DND-41 (cell line): ENCODE results near the gene FRMPD3.

Source experiments
- ATAC-seq: fragments of 200-7000 bp; cut with Tn5 transposase; 3 replicates; pipeline ENCODE4 v1.9.1; 2021; ENCODE audit warnings: low read depth; ENCODE audit not compliant: insufficient read depth
- DNase-seq: peaks from one replicate; pipeline ENCODE4 v3.0.0-alpha.2; 2020
- H2AFZ ChIP-seq: 2 replicates; pipeline ENCODE4 v1.6.0; 2012; ENCODE audit warnings: low read depth, low read length
- H3K27ac ChIP-seq: 2 replicates; pipeline ENCODE4 v1.5.1; 2012; ENCODE audit warnings: low read length, inconsistent platforms
- H3K27me3 ChIP-seq: fragments of 200-600 bp; sonication (generic); 2 replicates; pipeline ENCODE4 v1.6.0; 2012; ENCODE audit warnings: low read length, mild to moderate bottlenecking, inconsistent platforms; ENCODE audit not compliant: insufficient read depth, poor library complexity
- H3K36me3 ChIP-seq: 2 replicates; pipeline ENCODE4 v1.5.1; 2012; ENCODE audit warnings: low read length, inconsistent platforms; ENCODE audit not compliant: insufficient read depth
- H3K4me1 ChIP-seq: 2 replicates; pipeline ENCODE4 v1.5.1; 2012; ENCODE audit warnings: mild to moderate bottlenecking, low read length; ENCODE audit not compliant: insufficient read depth
- H3K4me2 ChIP-seq: 2 replicates; pipeline ENCODE4 v1.6.0; 2012; ENCODE audit warnings: mild to moderate bottlenecking, moderate library complexity, low read length, inconsistent platforms; ENCODE audit not compliant: insufficient read depth
- H3K4me3 ChIP-seq, 2 experiments: fragments of 200-600 bp in 1 of 2; shearing (Covaris generic) in 1 of 2; 2 replicates each; pipeline ENCODE4 v1.5.1; 2012 to 2016; ENCODE audit warnings: inconsistent platforms in 2 of 2, low read length in 2 of 2, mild to moderate bottlenecking in 2 of 2, low read depth in 1 of 2, moderate library complexity in 1 of 2
- H3K79me2 ChIP-seq: 2 replicates; pipeline ENCODE4 v1.6.0; 2012; ENCODE audit warnings: low read length, inconsistent platforms; ENCODE audit not compliant: insufficient read depth
- H3K9ac ChIP-seq: 2 replicates; pipeline ENCODE4 v1.6.0; 2012; ENCODE audit warnings: low read depth, mild to moderate bottlenecking, inconsistent platforms, low read length, moderate library complexity
- H3K9me3 ChIP-seq: 2 replicates; pipeline ENCODE4 v1.5.1; 2012; ENCODE audit warnings: low read length, moderate library complexity, mild to moderate bottlenecking, inconsistent platforms; ENCODE audit not compliant: insufficient read depth, severe bottlenecking
- H4K20me1 ChIP-seq: 2 replicates; pipeline ENCODE4 v1.6.0; 2012; ENCODE audit warnings: low read length; ENCODE audit not compliant: insufficient read depth
- CTCF ChIP-seq: IDR thresholded peaks from 2 replicates; pipeline ENCODE4 v1.5.1; 2012; ENCODE audit warnings: borderline replicate concordance, low read length, moderate library complexity, mild to moderate bottlenecking; ENCODE audit not compliant: poor library complexity, severe bottlenecking; ENCODE audit errors: extremely low read depth
- EZH2 ChIP-seq: IDR thresholded peaks from 3 replicates; pipeline ENCODE4 v1.6.1; 2012; ENCODE audit warnings: borderline replicate concordance, low read depth, mild to moderate bottlenecking, moderate library complexity, low read length, inconsistent platforms; ENCODE audit not compliant: severe bottlenecking

Gene FRMPD3

GRCh38 chrX:107452581-107452980 lies 3.1 kb downstream of the FRMPD3 start:
- Histone ChIP-seq H2AFZ (no peak overlapping the region), H3K4me3 (no peak overlapping the region), H3K27me3 (no peaks in the 10 kb centered on the region), H3K27ac (no peak overlapping the region), H3K9me3 (no peaks in the 10 kb centered on the region), H4K20me1 (no peaks in the 10 kb centered on the region), H3K4me1 (no peaks in the 10 kb centered on the region), H3K9ac (no peak overlapping the region), H3K36me3 (no peaks in the 10 kb centered on the region), H3K79me2 (no peaks in the 10 kb centered on the region), H3K4me2 (no peak overlapping the region)
- DNase-seq (no peak), ATAC-seq (no peak)
- TF ChIP-seq CTCF (no peak), EZH2 (no peak)

DNA sequence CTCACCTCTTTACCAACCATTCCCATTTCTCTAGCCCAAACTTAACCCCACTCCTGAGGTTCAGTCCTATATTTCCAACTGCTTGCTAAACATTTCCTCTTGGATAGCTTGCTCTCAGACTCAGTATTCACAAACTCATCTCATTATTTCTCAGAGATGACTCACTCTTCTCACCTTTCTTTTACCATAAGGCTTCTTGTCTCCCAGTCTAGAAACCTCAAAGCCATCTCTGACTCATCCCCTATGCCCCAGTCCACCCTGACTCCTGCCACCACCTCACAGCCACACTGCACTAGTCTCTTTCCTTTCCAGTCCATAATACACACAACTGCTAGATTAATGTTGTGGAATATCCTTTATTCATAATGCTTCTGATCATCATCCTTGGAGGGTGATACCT lies 4.8 kb downstream of the FRMPD3 start:
- Histone ChIP-seq H3K27ac (no peak overlapping the region), H2AFZ (no peak overlapping the region)
- ATAC-seq: no peak

GRCh38 chrX:107457289-107457688 lies 7.8 kb downstream of the FRMPD3 start:
- H3K4me3 ChIP-seq: no peak overlapping the region
- DNase-seq (no peak), ATAC-seq (no peak)
- H4K20me1 ChIP-seq: no peaks in the 10 kb centered on the region
- H3K27me3 ChIP-seq: no peaks in the 10 kb centered on the region
- no peaks in the 10 kb centered on the region for H3K36me3 ChIP-seq
- no peak overlapping the region for H3K9ac ChIP-seq
- no peaks in the 10 kb centered on the region for H3K9me3 ChIP-seq
- H2AFZ ChIP-seq: no peak overlapping the region
- no peak for TF ChIP-seq EZH2
- no peak for TF ChIP-seq CTCF
- H3K4me2 ChIP-seq: no peak overlapping the region
- H3K4me1 ChIP-seq: no peaks in the 10 kb centered on the region
- H3K79me2 ChIP-seq: no peaks in the 10 kb centered on the region
- no peak overlapping the region for H3K27ac ChIP-seq

More for the DNA sequence above, 4.8 kb downstream of the FRMPD3 start:
- H3K36me3 ChIP-seq: no peaks in the 10 kb centered on the region
- H3K79me2 ChIP-seq: no peaks in the 10 kb centered on the region
- no peaks in the 10 kb centered on the region for H3K9me3 ChIP-seq
- no peaks in the 10 kb centered on the region for H3K27me3 ChIP-seq
- no peaks in the 10 kb centered on the region for H4K20me1 ChIP-seq
- no peaks in the 10 kb centered on the region for H3K4me1 ChIP-seq
- no peak overlapping the region for H3K4me3 ChIP-seq
- H3K4me2 ChIP-seq: no peak overlapping the region
- TF ChIP-seq CTCF: no peak
- TF ChIP-seq EZH2: no peak
- no peak overlapping the region for H3K9ac ChIP-seq
- DNase-seq: no peak
